Spleen (tissue), 7 donors: ENCODE results near the gene C6orf163.

Source experiments
- POLR2A ChIP-seq, 3 donors: fragments of 450-650 bp; IDR thresholded peaks; one replicate each; pipeline ENCODE4 v1.5.1; 2017; ENCODE audit warnings: antibody characterized with exemption in 3 of 3, mild to moderate bottlenecking in 1 of 3
- POLR2AphosphoS5 ChIP-seq, 3 donors: sonication (generic); formaldehyde crosslinking; IDR thresholded peaks; one replicate each; pipeline ENCODE4 v1.5.1; 2017; ENCODE audit warnings: antibody characterized with exemption in 3 of 3
- TF ChIP-seq, protein P1 (sequence below), 11 experiments: fragments of 200-600 bp in 7 of 11; fragments of 450-650 bp in 4 of 11; sonication (generic) in 4 of 11; IDR thresholded peaks in 8 of 11; conservative IDR thresholded peaks in 3 of 11; 1 replicate in 7 of 11; 2 replicates in 4 of 11; pipeline versions ENCODE4 v1.4.0 to v1.8.0; 2016 to 2021; ENCODE audit warnings: antibody characterized with exemption in 11 of 11, inconsistent platforms in 4 of 11, mild to moderate bottlenecking in 1 of 11
- donor health status: DM: no; HTN: no; CAD: no; lungs with moderate emphysema.
- donor health status: DM: no; HTN: no; CAD: no.
- donor health status: DM: no; HTN: no; CAD: no.

DNA sequence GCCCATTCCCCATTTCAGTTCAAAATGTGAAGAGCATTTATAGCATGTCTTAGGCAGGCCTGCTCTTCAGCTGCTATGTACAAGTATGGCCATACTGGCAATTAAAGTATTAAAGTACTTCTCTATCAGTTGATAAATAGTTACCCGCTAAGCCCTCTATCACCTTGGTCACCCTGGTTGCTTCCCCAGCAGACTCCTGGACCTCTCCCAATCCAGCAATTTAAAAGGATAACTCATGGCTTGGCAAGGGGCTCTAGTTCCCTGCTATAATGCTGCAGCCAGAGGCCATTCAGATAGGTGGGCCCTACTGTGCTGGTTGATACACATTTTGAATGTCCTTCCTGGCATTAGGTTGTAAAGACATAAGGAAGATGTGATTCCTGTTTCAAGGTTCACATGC, 7.0 kb downstream of the C6orf163 start:
- TF ChIP-seq, protein P1, sequence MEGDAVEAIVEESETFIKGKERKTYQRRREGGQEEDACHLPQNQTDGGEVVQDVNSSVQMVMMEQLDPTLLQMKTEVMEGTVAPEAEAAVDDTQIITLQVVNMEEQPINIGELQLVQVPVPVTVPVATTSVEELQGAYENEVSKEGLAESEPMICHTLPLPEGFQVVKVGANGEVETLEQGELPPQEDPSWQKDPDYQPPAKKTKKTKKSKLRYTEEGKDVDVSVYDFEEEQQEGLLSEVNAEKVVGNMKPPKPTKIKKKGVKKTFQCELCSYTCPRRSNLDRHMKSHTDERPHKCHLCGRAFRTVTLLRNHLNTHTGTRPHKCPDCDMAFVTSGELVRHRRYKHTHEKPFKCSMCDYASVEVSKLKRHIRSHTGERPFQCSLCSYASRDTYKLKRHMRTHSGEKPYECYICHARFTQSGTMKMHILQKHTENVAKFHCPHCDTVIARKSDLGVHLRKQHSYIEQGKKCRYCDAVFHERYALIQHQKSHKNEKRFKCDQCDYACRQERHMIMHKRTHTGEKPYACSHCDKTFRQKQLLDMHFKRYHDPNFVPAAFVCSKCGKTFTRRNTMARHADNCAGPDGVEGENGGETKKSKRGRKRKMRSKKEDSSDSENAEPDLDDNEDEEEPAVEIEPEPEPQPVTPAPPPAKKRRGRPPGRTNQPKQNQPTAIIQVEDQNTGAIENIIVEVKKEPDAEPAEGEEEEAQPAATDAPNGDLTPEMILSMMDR (IDR thresholded peaks at IDR 0.05 in 8 of 11, conservative IDR thresholded peaks at IDR 0.05 in 3 of 11) = no peak
- TF ChIP-seq POLR2A (IDR thresholded peaks at IDR 0.05) (no peak), POLR2AphosphoS5 (IDR thresholded peaks at IDR 0.05) (no peak)
